VCaP (cell line): ENCODE results near the gene HNRNPAB.

Experiments used
- H3K27ac ChIP-seq: fragments of 450-650 bp; 2 replicates; pipeline ENCODE4 v1.5.1; 2017
- TF ChIP-seq, protein P1 (sequence below): fragments of 450-650 bp; conservative IDR thresholded peaks from 2 replicates; pipeline ENCODE4 v1.5.1; 2017; ENCODE audit warnings: mild to moderate bottlenecking, moderate library complexity

HNRNPAB gene

GRCh38 chr5:178221282-178221681 is 16.9 kb downstream of the HNRNPAB start:
- H3K27ac ChIP-seq = no peak overlapping the region
- TF ChIP-seq, protein P1, sequence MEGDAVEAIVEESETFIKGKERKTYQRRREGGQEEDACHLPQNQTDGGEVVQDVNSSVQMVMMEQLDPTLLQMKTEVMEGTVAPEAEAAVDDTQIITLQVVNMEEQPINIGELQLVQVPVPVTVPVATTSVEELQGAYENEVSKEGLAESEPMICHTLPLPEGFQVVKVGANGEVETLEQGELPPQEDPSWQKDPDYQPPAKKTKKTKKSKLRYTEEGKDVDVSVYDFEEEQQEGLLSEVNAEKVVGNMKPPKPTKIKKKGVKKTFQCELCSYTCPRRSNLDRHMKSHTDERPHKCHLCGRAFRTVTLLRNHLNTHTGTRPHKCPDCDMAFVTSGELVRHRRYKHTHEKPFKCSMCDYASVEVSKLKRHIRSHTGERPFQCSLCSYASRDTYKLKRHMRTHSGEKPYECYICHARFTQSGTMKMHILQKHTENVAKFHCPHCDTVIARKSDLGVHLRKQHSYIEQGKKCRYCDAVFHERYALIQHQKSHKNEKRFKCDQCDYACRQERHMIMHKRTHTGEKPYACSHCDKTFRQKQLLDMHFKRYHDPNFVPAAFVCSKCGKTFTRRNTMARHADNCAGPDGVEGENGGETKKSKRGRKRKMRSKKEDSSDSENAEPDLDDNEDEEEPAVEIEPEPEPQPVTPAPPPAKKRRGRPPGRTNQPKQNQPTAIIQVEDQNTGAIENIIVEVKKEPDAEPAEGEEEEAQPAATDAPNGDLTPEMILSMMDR = no peak

DNA sequence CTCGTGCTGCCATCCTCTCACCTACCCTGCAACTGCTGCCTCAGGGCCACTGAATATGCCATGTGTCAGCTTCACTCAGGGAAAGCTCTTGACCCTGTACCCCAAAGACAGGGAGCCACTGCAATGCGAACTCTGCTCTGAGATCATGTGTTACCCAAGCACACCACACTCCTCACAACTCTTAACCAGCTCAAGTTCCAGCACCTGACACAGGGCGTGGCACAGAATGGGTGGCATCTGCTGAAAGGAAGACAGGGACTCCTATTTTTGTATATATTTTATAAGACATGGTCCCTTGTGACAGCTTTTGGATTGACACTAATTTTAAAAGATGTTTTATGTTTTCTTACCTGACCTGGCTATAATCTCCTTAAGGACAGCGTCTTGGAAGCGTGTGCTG is 17.5 kb downstream of the HNRNPAB start:
- TF ChIP-seq, protein P1 = no peak
- no peak overlapping the region for H3K27ac ChIP-seq

- TF ChIP-seq, protein P1 = no peak
- H3K27ac ChIP-seq = no peak overlapping the region
Observed at GRCh38 chr5:178222292-178222691, 18.0 kb downstream of the HNRNPAB start.

DNA sequence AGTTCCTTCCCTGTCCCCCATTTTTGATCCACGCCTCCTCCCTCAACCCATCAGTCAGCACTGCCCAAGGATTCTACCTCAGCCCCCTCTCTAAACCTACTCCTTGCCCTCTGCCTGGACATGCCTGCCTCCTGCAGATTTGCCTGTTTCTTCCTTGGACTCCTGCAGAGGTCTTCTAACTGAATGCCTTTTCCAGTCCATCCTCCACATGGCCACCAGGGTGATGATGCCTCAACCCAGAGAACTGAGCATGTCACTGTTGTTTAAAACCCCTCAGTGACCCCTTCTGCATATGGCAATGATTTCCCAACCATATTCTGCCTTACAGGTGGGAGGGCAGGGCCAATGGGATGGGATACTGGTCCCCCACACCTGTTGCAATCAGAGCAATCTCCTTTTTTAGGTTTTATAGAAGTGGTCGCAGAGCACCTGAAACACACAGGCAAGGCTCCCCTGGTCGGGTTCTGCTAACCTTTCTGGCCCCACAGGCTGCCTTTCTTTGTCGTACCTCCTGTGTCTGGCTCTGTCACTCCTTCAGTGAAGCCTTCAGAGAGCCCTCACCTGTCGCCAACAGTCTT is 19.0 kb downstream of the HNRNPAB start:
- H3K27ac ChIP-seq = no peak overlapping the region
- TF ChIP-seq, protein P1 = no peak

GRCh38 chr5:178223828-178224335 is 19.5 kb downstream of the HNRNPAB start:
- no peak overlapping the region for H3K27ac ChIP-seq
- TF ChIP-seq, protein P1 = no peak

GRCh38 chr5:178224403-178224802 is 20.1 kb downstream of the HNRNPAB start:
- TF ChIP-seq, protein P1 = no peak
- no peak overlapping the region for H3K27ac ChIP-seq

DNA sequence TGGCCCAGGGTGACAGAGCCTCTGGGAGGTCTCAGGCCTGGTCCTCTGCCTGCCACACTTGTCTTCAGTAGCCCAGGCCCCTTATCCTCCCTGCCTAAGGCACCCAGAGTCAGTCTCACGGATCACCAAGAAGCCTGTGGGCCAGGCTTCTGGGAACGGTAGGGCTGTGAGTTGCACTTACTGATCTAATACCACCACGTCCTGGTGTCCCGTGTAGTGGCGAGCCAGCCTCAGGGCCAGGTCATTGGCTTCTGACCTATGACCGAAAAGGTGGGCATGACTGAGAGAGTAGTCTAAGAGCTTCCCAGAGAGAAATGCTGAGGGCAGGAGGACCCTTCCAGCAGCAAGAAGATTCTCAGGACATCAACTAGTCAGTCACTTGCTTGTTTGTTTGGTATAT is 20.8 kb downstream of the HNRNPAB start:
- H3K27ac ChIP-seq = no peak overlapping the region
- TF ChIP-seq, protein P1 = no peak
